Fibroblast of the conjunctiva (primary cell): ENCODE data around the gene UIMC1.
"Not testable (repeated sequence)": the region's sequence is repeated elsewhere in the genome, so short reads cannot be mapped to it uniquely, and the experiment has no call there.

Source experiments
- DNase-seq: peaks from one replicate; pipeline ENCODE4 v3.0.0-alpha.2; 2010; ENCODE audit warnings: low read depth

UIMC1 gene

GRCh38 chr5:177006265-177006972 is at the start of gene UIMC1:
UIMC1 (minus strand) TSS chr5:177006779; CDS start chr5:176982615, 24,164 bp downstream.
- peak; percentile 70 for DNase-seq

- no peak for DNase-seq
Measured at GRCh38 chr5:177049285-177049684, 42.7 kb upstream of the UIMC1 start.

- not testable (repeated sequence) for DNase-seq
Measured at GRCh38 chr5:177048531-177048930, 42.0 kb upstream of the UIMC1 start.

- DNase-seq = no peak
Measured at GRCh38 chr5:177045631-177046030, 39.1 kb upstream of the UIMC1 start.

GRCh38 chr5:177044641-177045040 is 38.1 kb upstream of the UIMC1 start:
- no peak for DNase-seq

GRCh38 chr5:177043958-177044357 is 37.4 kb upstream of the UIMC1 start:
- DNase-seq = no peak

- DNase-seq = no peak
Measured at GRCh38 chr5:177043114-177043513, 36.5 kb upstream of the UIMC1 start.

- DNase-seq = no peak
Measured at GRCh38 chr5:177041936-177042335, 35.4 kb upstream of the UIMC1 start.

GRCh38 chr5:177040814-177041420 is 34.3 kb upstream of the UIMC1 start:
- peak; percentile 57 for DNase-seq

GRCh38 chr5:177036921-177037320 is 30.3 kb upstream of the UIMC1 start:
- DNase-seq = no peak

GRCh38 chr5:177036443-177036842 is 29.9 kb upstream of the UIMC1 start:
- DNase-seq = no peak

GRCh38 chr5:177035976-177036375 is 29.4 kb upstream of the UIMC1 start:
- DNase-seq = no peak

- DNase-seq = no peak
Measured at GRCh38 chr5:177029498-177029897, 22.9 kb upstream of the UIMC1 start.

- no peak for DNase-seq
Measured at GRCh38 chr5:177027665-177028064, 21.1 kb upstream of the UIMC1 start.

- no peak for DNase-seq
Measured at GRCh38 chr5:177025101-177025601, 18.6 kb upstream of the UIMC1 start.

- DNase-seq = no peak
Measured at GRCh38 chr5:177024559-177024958, 18.0 kb upstream of the UIMC1 start.

GRCh38 chr5:177023303-177023664 is 16.7 kb upstream of the UIMC1 start:
- no peak for DNase-seq

GRCh38 chr5:177022386-177023302 is 16.1 kb upstream of the UIMC1 start, which contains the start of gene ZNF346:
ZNF346 (plus strand) TSS chr5:177022696; CDS start chr5:177022739, 43 bp downstream.
- DNase-seq = peak; percentile 84

- DNase-seq = no peak
Measured at GRCh38 chr5:177020033-177020432, 13.5 kb upstream of the UIMC1 start.

GRCh38 chr5:177018341-177018740 is 11.8 kb upstream of the UIMC1 start:
- no peak for DNase-seq

GRCh38 chr5:177015156-177015555 is 8.6 kb upstream of the UIMC1 start:
- DNase-seq = no peak

GRCh38 chr5:177010153-177010552 is 3.6 kb upstream of the UIMC1 start:
- no peak for DNase-seq
